OCI-LY1 (cell line): ENCODE results near the gene HOXA7.

ENCODE experiments used
- H2AFZ ChIP-seq: fragments of 200-600 bp; sonication (generic), shearing (Covaris generic); 2 replicates; pipeline ENCODE4 v1.6.0; 2014; ENCODE audit warnings: antibody characterized with exemption, mild to moderate bottlenecking, low read length
- H3F3A ChIP-seq: fragments of 200-600 bp; sonication (generic), shearing (Covaris generic); 2 replicates; pipeline ENCODE4 v1.6.0; 2014; ENCODE audit warnings: mild to moderate bottlenecking, antibody characterized with exemption, low read length, moderate library complexity; ENCODE audit not compliant: insufficient read depth
- H3K27ac ChIP-seq: fragments of 200-600 bp; sonication (generic); 2 replicates; pipeline ENCODE4 v1.5.1; 2014; ENCODE audit warnings: low read length, mixed run types, mild to moderate bottlenecking, low read depth; ENCODE audit not compliant: poor library complexity, severe bottlenecking
- H3K27me3 ChIP-seq: fragments of 200-600 bp; sonication (generic); 2 replicates; pipeline ENCODE4 v1.6.0; 2014; ENCODE audit warnings: antibody characterized with exemption, mild to moderate bottlenecking, low read length, moderate library complexity; ENCODE audit not compliant: insufficient read depth
- H3K36me3 ChIP-seq: fragments of 200-600 bp; sonication (generic); 2 replicates; pipeline ENCODE4 v1.6.1; 2014; ENCODE audit warnings: mild to moderate bottlenecking, antibody characterized with exemption, low read length, moderate library complexity, mixed read lengths; ENCODE audit not compliant: insufficient read depth
- H3K4me1 ChIP-seq: fragments of 200-600 bp; sonication (generic); 2 replicates; pipeline ENCODE4 v1.5.1; 2014; ENCODE audit warnings: mild to moderate bottlenecking, low read length, moderate library complexity; ENCODE audit not compliant: insufficient read depth, severe bottlenecking
- H3K4me2 ChIP-seq: fragments of 200-600 bp; sonication (generic), shearing (Covaris generic); 2 replicates; pipeline ENCODE4 v1.6.1; 2014; ENCODE audit warnings: low read length
- H3K4me3 ChIP-seq: fragments of 200-600 bp; sonication (generic); 2 replicates; pipeline ENCODE4 v1.5.1; 2014; ENCODE audit warnings: low read length, low read depth, mild to moderate bottlenecking, mixed read lengths; ENCODE audit not compliant: poor library complexity, severe bottlenecking
- H3K79me2 ChIP-seq: fragments of 200-600 bp; shearing (Covaris generic); 2 replicates; pipeline ENCODE4 v1.6.1; 2016; ENCODE audit warnings: mixed run types, low read length, mixed read lengths; ENCODE audit not compliant: insufficient read depth
- H3K9ac ChIP-seq: fragments of 200-600 bp; sonication (generic), shearing (Covaris generic); 2 replicates; pipeline ENCODE4 v1.6.1; 2014; ENCODE audit warnings: mild to moderate bottlenecking, low read length, mixed read lengths
- H3K9me2 ChIP-seq: fragments of 200-600 bp; sonication (generic), shearing (Covaris generic); 2 replicates; pipeline ENCODE4 v1.6.1; 2014; ENCODE audit warnings: low read depth, mild to moderate bottlenecking, low read length, mixed read lengths
- H3K9me3 ChIP-seq: fragments of 200-600 bp; shearing (Covaris generic); 2 replicates; pipeline ENCODE4 v1.6.1; 2014; ENCODE audit warnings: low read length, mixed read lengths
- H4K20me1 ChIP-seq: fragments of 200-600 bp; sonication (generic), shearing (Covaris generic); 2 replicates; pipeline ENCODE4 v1.6.0; 2016; ENCODE audit warnings: mild to moderate bottlenecking, low read length; ENCODE audit not compliant: insufficient read depth
- CTCF ChIP-seq: fragments of 200-600 bp; sonication (generic), shearing (Covaris generic); IDR thresholded peaks from 2 replicates; pipeline ENCODE4 v1.5.1; 2017; ENCODE audit warnings: mild to moderate bottlenecking, antibody characterized with exemption, low read length, moderate library complexity, mixed read lengths
- EZH2 ChIP-seq: fragments of 200-600 bp; sonication (generic), shearing (Covaris generic); IDR thresholded peaks from 2 replicates; pipeline ENCODE4 v1.8.0; 2017; ENCODE audit warnings: borderline replicate concordance, mixed run types, mild to moderate bottlenecking, antibody characterized with exemption, low read length, moderate library complexity, mixed read lengths

The HOXA7 gene

GRCh38 chr7:27156508-27156898 lies at the start of gene HOXA7:
TSS of gene HOXA7 (minus strand) at chr7:27156675. CDS start at chr7:27156545, 130 bp downstream.
- H4K20me1 ChIP-seq, result no peaks in the 10 kb centered on the region
- no peaks in the 10 kb centered on the region for H3F3A ChIP-seq
- H3K27me3 ChIP-seq, result peaks cover 8% of the 10 kb centered on the region; the same call in 1 of the 2 replicates
- no peak within 1 kb of the TSS for H3K9ac ChIP-seq
- H3K4me2 ChIP-seq, result no peak within 1 kb of the TSS
- no peaks in the 10 kb centered on the region for H3K9me2 ChIP-seq
- H3K36me3 ChIP-seq, result no peaks in the 10 kb centered on the region
- no peak within 1 kb of the TSS for H2AFZ ChIP-seq
- H3K4me1 ChIP-seq, result peaks cover 23% of the 10 kb centered on the region
- no peaks in the 10 kb centered on the region for H3K9me3 ChIP-seq
- H3K27ac ChIP-seq, result no peak within 1 kb of the TSS
- H3K4me3 ChIP-seq, result no peak within 1 kb of the TSS
- H3K79me2 ChIP-seq, result no peaks in the 10 kb centered on the region
- TF ChIP-seq CTCF (no peak), EZH2 (no peak)

- H3K9me3 ChIP-seq, result no peaks in the 10 kb centered on the region
- H3K36me3 ChIP-seq, result no peaks in the 10 kb centered on the region
- peaks cover 9% of the 10 kb centered on the region for H3K27me3 ChIP-seq
- H3K79me2 ChIP-seq, result no peaks in the 10 kb centered on the region
- peaks cover 18% of the 10 kb centered on the region for H3K4me1 ChIP-seq
- H3K27ac ChIP-seq, result no peak overlapping the region
- H3F3A ChIP-seq, result no peaks in the 10 kb centered on the region
- H2AFZ ChIP-seq, result no peak overlapping the region
- no peak overlapping the region for H3K9ac ChIP-seq
- no peak overlapping the region for H3K4me3 ChIP-seq
- no peaks in the 10 kb centered on the region for H4K20me1 ChIP-seq
- TF ChIP-seq CTCF (no peak), EZH2 (no peak)
- H3K9me2 ChIP-seq, result no peaks in the 10 kb centered on the region
- H3K4me2 ChIP-seq, result no peak overlapping the region
Observed at GRCh38 chr7:27205325-27206280, 49.1 kb upstream of the HOXA7 start.

- TF ChIP-seq EZH2 (no peak), CTCF (no peak)
- H3K79me2 ChIP-seq, result no peaks in the 10 kb centered on the region
- no peaks in the 10 kb centered on the region for H3K9me3 ChIP-seq
- no peak overlapping the region for H3K9ac ChIP-seq
- peaks cover 9% of the 10 kb centered on the region for H3K27me3 ChIP-seq
- peaks cover 22% of the 10 kb centered on the region for H3K4me1 ChIP-seq
- H3K9me2 ChIP-seq, result no peaks in the 10 kb centered on the region
- H4K20me1 ChIP-seq, result no peaks in the 10 kb centered on the region
- no peak overlapping the region for H2AFZ ChIP-seq
- no peaks in the 10 kb centered on the region for H3F3A ChIP-seq
- no peak overlapping the region for H3K4me2 ChIP-seq
- no peaks in the 10 kb centered on the region for H3K36me3 ChIP-seq
- no peak overlapping the region for H3K4me3 ChIP-seq
- no peak overlapping the region for H3K27ac ChIP-seq
Observed at GRCh38 chr7:27204851-27205322, 48.4 kb upstream of the HOXA7 start.
